ENCODE data around the gene OR10X1.

- TF ChIP-seq CTCF (IDR thresholded peaks at IDR 0.05; ENCODE audit: low read length) = no peak
- no peak for TF ChIP-seq EZH2phosphoT487 (IDR thresholded peaks at IDR 0.05; ENCODE audit: low read length)
- TF ChIP-seq EZH2 (optimal IDR thresholded peaks at IDR 0.05; ENCODE audit: low read depth, low read length) = no peak
Observed at GRCh38 chr1:158552296-158552695, 27.4 kb downstream of the OR10X1 start.
